GM21825 (cell line): Measurements from ENCODE around the gene CD72.

Experiments
- ATAC-seq: cut with Tn5 transposase; IDR thresholded peaks from one replicate; pipeline ENCODE4 v1.9.1; 2021; ENCODE audit warnings: mild to moderate bottlenecking, moderate library complexity; ENCODE audit not compliant: unreplicated experiment

CD72 gene

DNA sequence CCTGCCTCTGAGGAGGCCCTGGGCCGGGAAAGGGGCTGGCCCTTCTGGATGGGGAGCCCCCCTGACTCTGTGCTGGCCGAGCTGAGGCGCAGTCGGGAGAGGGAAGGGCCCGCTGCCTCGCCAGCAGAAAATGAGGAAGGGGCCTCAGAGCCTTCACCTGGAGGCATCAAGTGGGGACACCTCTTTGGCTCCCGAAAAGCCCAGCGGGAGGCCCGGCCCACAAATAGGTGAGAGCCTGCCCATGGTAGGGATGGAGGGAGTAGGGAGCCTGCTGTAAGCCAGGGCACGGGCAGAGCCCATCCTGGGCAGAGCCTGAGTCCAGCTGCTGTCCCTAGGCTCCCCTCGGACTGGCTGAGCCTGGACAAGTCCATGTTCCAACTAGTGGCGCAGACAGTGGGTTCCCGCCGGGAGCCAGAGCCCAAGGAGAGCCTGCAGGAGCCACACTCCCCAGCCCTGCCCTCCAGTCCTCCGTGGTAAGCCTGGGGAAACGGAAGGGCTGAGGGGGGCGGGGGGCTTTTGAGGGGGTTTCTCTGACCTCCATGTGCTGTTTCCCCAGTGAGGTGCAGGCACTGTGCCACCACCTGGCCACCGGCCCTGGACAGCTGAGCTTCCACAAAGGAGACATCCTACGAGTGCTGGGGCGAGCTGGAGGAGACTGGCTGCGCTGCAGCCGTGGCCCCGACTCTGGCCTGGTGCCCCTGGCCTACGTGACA lies 57.4 kb downstream of the CD72 start:
- no peak for ATAC-seq
